ENCODE results near the gene TPCN2. TPM values are rescaled to one million over a fixed set of nuclear protein-coding genes. Genes with fewer than 3 reads are reported as not detected.

TPCN2 gene
- total RNA-seq, 2 experiments from 2014 or later = 16.0 to 17.0 TPM

GRCh38 chr11:69157822-69158231 lies 109.1 kb downstream of the TPCN2 start:
- Mint-ChIP-seq H3K27ac (no peak overlapping the region), H3K9me3 (peaks cover 5% of the 10 kb centered on the region), H3K4me3 (no peak overlapping the region), H3K27me3 (peaks cover 2% of the 10 kb centered on the region), H3K36me3 (ENCODE audit: low read depth) (peaks cover 5% of the 10 kb centered on the region), H3K4me1 (ENCODE audit: low read depth) (peaks cover 12% of the 10 kb centered on the region)
- TF ChIP-seq CTCF (IDR thresholded peaks at IDR 0.05) = no peak
- ATAC-seq (no peak), DNase-seq (no peak)
- ChIA-PET POLR2A (no interaction called here), CTCF (no interaction called here)
- intact Hi-C loops (cut with micrococcal nuclease) = no loop called here

DNA sequence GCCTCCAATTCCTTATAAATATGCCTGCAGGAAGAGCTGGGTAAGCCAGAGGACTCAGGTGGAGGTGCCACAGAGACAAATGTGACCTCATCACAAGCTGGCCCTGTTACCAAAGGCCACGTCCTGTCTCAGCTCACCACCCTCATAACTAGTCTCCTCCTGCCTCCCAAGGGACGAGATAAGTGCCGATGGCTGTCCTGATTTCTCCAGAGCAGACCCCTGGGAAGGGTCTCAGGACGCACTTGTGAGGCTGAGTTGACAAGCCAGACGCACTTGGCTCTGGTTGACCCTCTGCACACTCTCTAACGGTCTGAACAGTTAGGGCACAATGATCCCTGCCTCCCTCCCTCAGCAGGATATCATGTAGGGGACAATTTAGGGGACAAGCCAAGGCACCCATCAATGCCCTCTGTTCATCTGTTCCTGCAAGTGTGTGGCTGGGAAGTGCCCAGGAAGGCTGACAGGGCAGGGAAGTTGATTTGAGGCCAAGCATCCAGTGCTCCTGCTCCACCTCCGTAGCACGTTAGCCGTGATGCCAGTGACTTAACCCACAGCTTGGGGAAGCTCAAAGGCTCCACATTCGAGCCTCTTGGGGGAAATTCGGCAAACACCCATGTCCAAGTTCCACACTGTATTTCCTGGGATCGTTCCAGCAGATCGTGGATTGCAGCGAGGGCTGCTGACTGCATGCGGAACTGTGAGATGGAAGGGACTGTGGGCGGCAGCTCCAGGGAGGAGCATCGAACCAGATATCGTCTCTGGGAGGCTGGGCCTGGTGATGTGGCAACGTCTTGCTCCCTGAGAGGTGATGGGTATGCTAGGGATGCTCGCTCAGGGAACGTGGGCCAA lies 109.8 kb downstream of the TPCN2 start:
- intact Hi-C loops (cut with micrococcal nuclease) = no loop called here
- Mint-ChIP-seq H3K27ac (no peak overlapping the region), H3K4me3 (no peak overlapping the region), H3K4me1 (ENCODE audit: low read depth) (peaks cover 10% of the 10 kb centered on the region), H3K36me3 (ENCODE audit: low read depth) (peaks cover 10% of the 10 kb centered on the region), H3K27me3 (peaks cover 2% of the 10 kb centered on the region), H3K9me3 (peaks cover 8% of the 10 kb centered on the region)
- no peak for ATAC-seq
- ChIA-PET POLR2A (no interaction called here), CTCF (no interaction called here)
- DNase-seq = no peak
- no peak for TF ChIP-seq CTCF (IDR thresholded peaks at IDR 0.05)

DNA sequence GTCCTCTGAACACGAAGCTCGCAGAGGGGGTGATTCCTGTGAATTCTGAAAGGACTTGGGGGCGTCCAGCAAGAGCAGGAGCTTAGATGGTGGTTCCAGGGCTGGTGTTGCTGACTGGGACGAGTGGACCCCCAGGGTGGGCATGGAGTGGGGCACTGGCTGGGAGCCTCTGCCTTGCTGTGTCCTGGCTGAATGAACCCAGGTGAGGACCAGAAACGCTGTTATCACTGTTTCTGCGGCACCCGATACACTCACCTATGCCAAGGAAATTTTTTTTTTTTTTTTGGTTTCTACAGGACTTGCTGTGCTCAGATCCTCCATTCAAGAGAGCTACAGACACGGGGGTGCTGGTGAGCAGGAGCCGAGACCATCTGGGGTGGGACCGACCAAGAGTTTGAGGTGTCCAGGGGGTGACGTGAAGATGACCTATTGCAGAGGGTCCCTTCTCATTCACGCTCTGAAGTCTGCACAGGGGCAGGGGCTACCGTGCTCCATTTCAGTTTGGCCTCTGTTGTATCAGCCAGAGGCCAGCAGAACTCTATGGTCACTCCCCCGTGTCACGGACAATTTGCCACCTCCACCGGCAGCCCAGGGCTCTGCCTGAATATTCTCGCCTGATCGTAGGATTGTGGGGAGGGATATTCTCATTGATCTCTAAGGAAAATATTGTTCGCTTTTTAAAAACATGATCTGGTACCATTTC lies 110.6 kb downstream of the TPCN2 start:
- intact Hi-C loops (cut with micrococcal nuclease) = no loop called here
- Mint-ChIP-seq H3K27ac (no peak overlapping the region), H3K4me1 (ENCODE audit: low read depth) (peaks cover 10% of the 10 kb centered on the region), H3K4me3 (no peak overlapping the region), H3K9me3 (peaks cover 12% of the 10 kb centered on the region), H3K27me3 (peaks cover 2% of the 10 kb centered on the region), H3K36me3 (ENCODE audit: low read depth) (peaks cover 18% of the 10 kb centered on the region)
- no peak for TF ChIP-seq CTCF (IDR thresholded peaks at IDR 0.05)
- DNase-seq (no peak), ATAC-seq (no peak)
- ChIA-PET POLR2A (no interaction called here), CTCF (no interaction called here)

- DNase-seq (no peak), ATAC-seq (no peak)
- TF ChIP-seq CTCF (IDR thresholded peaks at IDR 0.05) = no peak
- H3K36me3 Mint-ChIP-seq (ENCODE audit: low read depth) = peaks cover 19% of the 10 kb centered on the region
- ChIA-PET POLR2A (no interaction called here), CTCF (no interaction called here)
- no peak overlapping the region for H3K27ac Mint-ChIP-seq
- peaks cover 4% of the 10 kb centered on the region for H3K27me3 Mint-ChIP-seq
- peaks cover 12% of the 10 kb centered on the region for H3K9me3 Mint-ChIP-seq
- intact Hi-C loops (cut with micrococcal nuclease) = no loop called here
- no peak overlapping the region for H3K4me3 Mint-ChIP-seq
- H3K4me1 Mint-ChIP-seq (ENCODE audit: low read depth) = peaks cover 12% of the 10 kb centered on the region
Observed at GRCh38 chr11:69160296-69161116, 111.8 kb downstream of the TPCN2 start.

GRCh38 chr11:69161117-69161407 lies 112.3 kb downstream of the TPCN2 start:
- ATAC-seq (no peak), DNase-seq (no peak)
- peaks cover 19% of the 10 kb centered on the region for H3K36me3 Mint-ChIP-seq (ENCODE audit: low read depth)
- ChIA-PET CTCF (no interaction called here), POLR2A (no interaction called here)
- no peak overlapping the region for H3K4me3 Mint-ChIP-seq
- H3K27me3 Mint-ChIP-seq = peaks cover 4% of the 10 kb centered on the region
- H3K4me1 Mint-ChIP-seq (ENCODE audit: low read depth) = peaks cover 12% of the 10 kb centered on the region
- no peak overlapping the region for H3K27ac Mint-ChIP-seq
- no peak for TF ChIP-seq CTCF (IDR thresholded peaks at IDR 0.05)
- peaks cover 12% of the 10 kb centered on the region for H3K9me3 Mint-ChIP-seq
- intact Hi-C loops (cut with micrococcal nuclease) = no loop called here
